ENCODE measurements around the gene PLEKHO1.

- no peak for TF ChIP-seq CTCF (IDR thresholded peaks at IDR 0.05)
- TF ChIP-seq POLR2A (IDR thresholded peaks at IDR 0.05) = no peak
- TF ChIP-seq POLR2AphosphoS5 (IDR thresholded peaks at IDR 0.05) = no peak
Measured at GRCh38 chr1:150178548-150178947, 28.8 kb downstream of the PLEKHO1 start.
